Astrocyte (in vitro differentiated cells and primary cell): ENCODE measurements around the gene APBA2. TPM values are rescaled to one million over a fixed set of nuclear protein-coding genes. Genes with fewer than 3 reads are reported as not detected.

Experiments
- DNase-seq: peaks from one replicate; pipeline ENCODE4 v3.0.0-alpha.2; 2010; ENCODE audit warnings: low read depth
- FAIRE-seq: peaks from 2 replicates; lab custom pipeline; 2011; peaks lifted over from hg19 to GRCh38; lab: Jason Lieb, UNC
- H2AFZ ChIP-seq: 2 replicates; pipeline ENCODE4 v1.6.0; 2012; ENCODE audit warnings: low read depth, low read length, inconsistent platforms
- H3K27ac ChIP-seq: 2 replicates; pipeline ENCODE4 v1.5.1; 2011; ENCODE audit warnings: low read depth, low read length, inconsistent platforms
- H3K27me3 ChIP-seq: 2 replicates; pipeline ENCODE4 v1.6.0; 2011; ENCODE audit warnings: low read length, inconsistent platforms; ENCODE audit not compliant: insufficient read depth
- H3K36me3 ChIP-seq: 2 replicates; pipeline ENCODE4 v1.5.1; 2011; ENCODE audit warnings: low read length, inconsistent platforms; ENCODE audit not compliant: insufficient read depth
- H3K4me1 ChIP-seq: 2 replicates; pipeline ENCODE4 v1.5.1; 2011; ENCODE audit warnings: low read length, inconsistent platforms; ENCODE audit not compliant: insufficient read depth
- H3K4me2 ChIP-seq: 2 replicates; pipeline ENCODE4 v1.6.0; 2012; ENCODE audit warnings: low read length, inconsistent platforms
- H3K4me3 ChIP-seq: 2 replicates; pipeline ENCODE4 v1.5.1; 2011; ENCODE audit warnings: low read depth, mild to moderate bottlenecking, low read length, inconsistent platforms; ENCODE audit not compliant: insufficient read depth
- H3K79me2 ChIP-seq: 2 replicates; pipeline ENCODE4 v1.6.0; 2012; ENCODE audit warnings: mild to moderate bottlenecking, low read length, inconsistent platforms; ENCODE audit not compliant: insufficient read depth
- H3K9ac ChIP-seq: 2 replicates; pipeline ENCODE4 v1.6.0; 2012; ENCODE audit warnings: mild to moderate bottlenecking, low read length, inconsistent platforms
- H3K9me3 ChIP-seq: 2 replicates; pipeline ENCODE4 v1.5.1; 2012; ENCODE audit warnings: low read depth, mild to moderate bottlenecking, low read length, inconsistent platforms; ENCODE audit not compliant: insufficient read depth
- H4K20me1 ChIP-seq: 2 replicates; pipeline ENCODE4 v1.6.0; 2012; ENCODE audit warnings: low read length, inconsistent platforms; ENCODE audit not compliant: insufficient read depth
- H3K27ac Mint-ChIP-seq: one replicate; pipeline ENCODE4 v1.8.0; 2021; ENCODE audit warnings: mild to moderate bottlenecking, mixed read lengths; ENCODE audit not compliant: unreplicated experiment
- H3K27me3 Mint-ChIP-seq: one replicate; pipeline ENCODE4 v1.8.0; 2021; ENCODE audit warnings: low read depth, mixed read lengths; ENCODE audit not compliant: unreplicated experiment
- H3K36me3 Mint-ChIP-seq: one replicate; pipeline ENCODE4 v1.8.0; 2021; ENCODE audit warnings: low read depth, mixed read lengths; ENCODE audit not compliant: unreplicated experiment
- H3K4me1 Mint-ChIP-seq: one replicate; pipeline ENCODE4 v1.8.0; 2021; ENCODE audit warnings: low read depth, mixed read lengths; ENCODE audit not compliant: unreplicated experiment
- H3K4me3 Mint-ChIP-seq: one replicate; pipeline ENCODE4 v1.8.0; 2021; ENCODE audit warnings: mild to moderate bottlenecking, moderate library complexity, mixed read lengths; ENCODE audit not compliant: unreplicated experiment
- H3K9me3 Mint-ChIP-seq: one replicate; pipeline ENCODE4 v1.8.0; 2021; ENCODE audit warnings: mild to moderate bottlenecking, mixed read lengths; ENCODE audit not compliant: unreplicated experiment
- CTCF ChIP-seq: IDR thresholded peaks from 2 replicates; pipeline ENCODE4 v1.5.1; 2011; ENCODE audit warnings: low read depth, mild to moderate bottlenecking, inconsistent platforms, low read length, moderate library complexity; ENCODE audit not compliant: insufficient read depth
- EZH2 ChIP-seq: IDR thresholded peaks from 2 replicates; pipeline ENCODE4 v1.6.1; 2012; ENCODE audit warnings: mild to moderate bottlenecking, low read length, inconsistent platforms; ENCODE audit not compliant: insufficient read depth
- total RNA-seq: library from RNA; stranded (reverse); gene quantifications from 2 replicates; pipeline ENCODE4 v1.2.1, GENCODE V29; 2021

APBA2 gene
- total RNA-seq, 1 donor from 2014 or later, result 15.2 TPM

- no peak overlapping the region for H3K9ac ChIP-seq
- peaks cover 27% of the 10 kb centered on the region for H3K4me1 ChIP-seq
- peaks cover 4% of the 10 kb centered on the region for H3K9me3 Mint-ChIP-seq
- H3K4me3 ChIP-seq, result no peak overlapping the region
- H3K27me3 Mint-ChIP-seq, result no peaks in the 10 kb centered on the region
- DNase-seq (no peak), FAIRE-seq (no peak)
- no peak overlapping the region for H3K27ac Mint-ChIP-seq
- H2AFZ ChIP-seq, result no peak overlapping the region
- no peaks in the 10 kb centered on the region for H3K27me3 ChIP-seq
- no peak overlapping the region for H3K4me3 Mint-ChIP-seq
- peaks cover 3% of the 10 kb centered on the region for H3K36me3 Mint-ChIP-seq
- peaks cover 6% of the 10 kb centered on the region for H3K79me2 ChIP-seq
- H3K27ac ChIP-seq, result no peak overlapping the region
- no peaks in the 10 kb centered on the region for H3K36me3 ChIP-seq
- H3K4me2 ChIP-seq, result no peak overlapping the region
- TF ChIP-seq EZH2, result no peak
- no peak for TF ChIP-seq CTCF
- H3K4me1 Mint-ChIP-seq, result peaks cover 19% of the 10 kb centered on the region
- no peaks in the 10 kb centered on the region for H4K20me1 ChIP-seq
- H3K9me3 ChIP-seq, result no peaks in the 10 kb centered on the region
These were observed 73.6 kb downstream of the APBA2 start for GRCh38 chr15:28959326-28959725.

- H3K36me3 ChIP-seq, result no peaks in the 10 kb centered on the region
- H2AFZ ChIP-seq, result no peak overlapping the region
- no peaks in the 10 kb centered on the region for H4K20me1 ChIP-seq
- no peaks in the 10 kb centered on the region for H3K27me3 ChIP-seq
- DNase-seq (peak; percentile 95), FAIRE-seq (no peak)
- H3K4me3 Mint-ChIP-seq, result no peak overlapping the region
- peak overlapping the region; percentile 28 for H3K4me2 ChIP-seq
- H3K4me1 Mint-ChIP-seq, result peaks cover 9% of the 10 kb centered on the region
- no peak overlapping the region for H3K4me3 ChIP-seq
- H3K36me3 Mint-ChIP-seq, result peaks cover 3% of the 10 kb centered on the region
- no peaks in the 10 kb centered on the region for H3K27me3 Mint-ChIP-seq
- peaks cover 4% of the 10 kb centered on the region for H3K9me3 Mint-ChIP-seq
- peaks cover 6% of the 10 kb centered on the region for H3K79me2 ChIP-seq
- peaks cover 14% of the 10 kb centered on the region for H3K4me1 ChIP-seq
- H3K9me3 ChIP-seq, result no peaks in the 10 kb centered on the region
- H3K9ac ChIP-seq, result no peak overlapping the region
- no peak for TF ChIP-seq EZH2
- TF ChIP-seq CTCF, result no peak
- H3K27ac Mint-ChIP-seq, result peak overlapping the region; percentile 1
- H3K27ac ChIP-seq, result no peak overlapping the region
These were observed 75.2 kb downstream of the APBA2 start for GRCh38 chr15:28960979-28961378.

- Histone ChIP-seq H3K4me1 (peaks cover 9% of the 10 kb centered on the region), H4K20me1 (no peaks in the 10 kb centered on the region), H3K9me3 (no peaks in the 10 kb centered on the region), H3K4me2 (peak overlapping the region; percentile 28), H3K27ac (no peak overlapping the region), H3K27me3 (no peaks in the 10 kb centered on the region), H2AFZ (no peak overlapping the region), H3K4me3 (no peak overlapping the region), H3K79me2 (peaks cover 6% of the 10 kb centered on the region), H3K36me3 (no peaks in the 10 kb centered on the region), H3K9ac (no peak overlapping the region)
- DNase-seq (no peak), FAIRE-seq (no peak)
- H3K27me3 Mint-ChIP-seq, result no peaks in the 10 kb centered on the region
- no peak for TF ChIP-seq EZH2
- TF ChIP-seq CTCF, result no peak
- H3K36me3 Mint-ChIP-seq, result peaks cover 3% of the 10 kb centered on the region
- peaks cover 7% of the 10 kb centered on the region for H3K4me1 Mint-ChIP-seq
- H3K4me3 Mint-ChIP-seq, result no peak overlapping the region
- peak overlapping the region; percentile 1 for H3K27ac Mint-ChIP-seq
- peaks cover 4% of the 10 kb centered on the region for H3K9me3 Mint-ChIP-seq
These were observed 75.6 kb downstream of the APBA2 start for GRCh38 chr15:28961391-28961790.
